Muscle of leg (tissue), 11 donors: Measurements from ENCODE around the gene FCHSD2. TPM values are rescaled to one million over a fixed set of nuclear protein-coding genes. Genes with fewer than 3 reads are reported as not detected.
"Not testable (repeated sequence)": the region's sequence is repeated elsewhere in the genome, so short reads cannot be mapped to it uniquely, and the experiment has no call there.

Source experiments
- DNase-seq: peaks from one replicate; pipeline ENCODE4 v3.0.0; 2013
- H3K27ac ChIP-seq: one replicate; pipeline ENCODE4 v1.5.1; 2013; ENCODE audit warnings: mild to moderate bottlenecking, low read length, control low read depth
- H3K27me3 ChIP-seq: one replicate; pipeline ENCODE4 v1.6.1; 2013; ENCODE audit warnings: low read length; ENCODE audit not compliant: control insufficient read depth, insufficient read depth
- H3K36me3 ChIP-seq: one replicate; pipeline ENCODE4 v1.6.1; 2013; ENCODE audit warnings: low read length; ENCODE audit not compliant: control insufficient read depth, insufficient read depth
- H3K4me1 ChIP-seq: one replicate; pipeline ENCODE4 v1.6.1; 2013; ENCODE audit warnings: low read length; ENCODE audit not compliant: control insufficient read depth, insufficient read depth
- H3K4me3 ChIP-seq: one replicate; pipeline ENCODE4 v1.5.1; 2013; ENCODE audit warnings: low read length, control low read depth
- H3K9me3 ChIP-seq: replicated peaks from 2 replicates; pipeline ENCODE4 v1.6.1; 2013; ENCODE audit warnings: low read depth, low read length; ENCODE audit not compliant: control insufficient read depth
- WGBS: methylation state at CpG from one replicate; pipeline ENCODE4 v1.1.5; 2013; ENCODE audit warnings: missing lambda C conversion rate; ENCODE audit not compliant: insufficient coverage; 5-methylcytosine and 5-hydroxymethylcytosine counted together
- polyA plus RNA-seq, 8 donors: library from polyadenylated mRNA; unstranded; fragments of 120-200 nt; gene quantifications; one replicate each; pipeline versions ENCODE4 v1.2.1 to v1.2.3, GENCODE V29; 2013; ENCODE audit warnings: inconsistent platforms in 1 of 8, low replicate concordance in 1 of 8; ENCODE audit not compliant: insufficient read length in 8 of 8, insufficient read depth in 1 of 8
- total RNA-seq: library from RNA; stranded (reverse); fragments of 120-200 nt; gene quantifications from one replicate; pipeline ENCODE4 v1.2.4, GENCODE V29; 2013

Gene FCHSD2
- total and polyA plus RNA-seq, 9 donors, result 13.7 to 29.3 (median 24.2) TPM

- not testable (repeated sequence) for DNase-seq, H3K36me3 ChIP-seq, H3K27ac ChIP-seq, H3K9me3 ChIP-seq, H3K27me3 ChIP-seq, H3K4me3 ChIP-seq
- H3K4me1 ChIP-seq, result peaks cover 39% of the 10 kb centered on the region
- 62% methylated on average over 3 of the region's 7 CpGs for WGBS
Observed at GRCh38 chr11:72791228-72791627, 350.9 kb downstream of the FCHSD2 start.

GRCh38 chr11:72789493-72790131, 352.5 kb downstream of the FCHSD2 start:
- H3K4me1 ChIP-seq, result peaks cover 38% of the 10 kb centered on the region
- no peaks in the 10 kb centered on the region for H3K27me3 ChIP-seq
- H3K4me3 ChIP-seq, result no peak overlapping the region
- no peak for DNase-seq
- H3K36me3 ChIP-seq, result no peaks in the 10 kb centered on the region
- no peaks in the 10 kb centered on the region for H3K9me3 ChIP-seq
- WGBS, result 50% methylated on average over 3 of the region's 10 CpGs
- no peak overlapping the region for H3K27ac ChIP-seq

GRCh38 chr11:72788241-72788640, 353.9 kb downstream of the FCHSD2 start:
- no peaks in the 10 kb centered on the region for H3K27me3 ChIP-seq
- DNase-seq, result no peak
- no peak overlapping the region for H3K4me3 ChIP-seq
- WGBS, result 67% methylated on average over 5 of the region's 7 CpGs
- no peaks in the 10 kb centered on the region for H3K9me3 ChIP-seq
- no peaks in the 10 kb centered on the region for H3K36me3 ChIP-seq
- peaks cover 29% of the 10 kb centered on the region for H3K4me1 ChIP-seq
- no peak overlapping the region for H3K27ac ChIP-seq

- Histone ChIP-seq H3K27me3 (peaks cover 2% of the 10 kb centered on the region), H3K4me3 (no peak overlapping the region), H3K27ac (no peak overlapping the region), H3K36me3 (no peaks in the 10 kb centered on the region), H3K9me3 (no peaks in the 10 kb centered on the region), H3K4me1 (peaks cover 22% of the 10 kb centered on the region)
- WGBS, result 26% methylated on average over 11 of the region's 16 CpGs
- no peak for DNase-seq
Observed at GRCh38 chr11:72787216-72788104, 354.7 kb downstream of the FCHSD2 start.

Other genes with a start within 250 kb of the FCHSD2 start
- gene P2RY2, start 76.0 kb upstream of the FCHSD2 start, total RNA-seq, result 0.84 TPM
- 1 to 10 TPM in 5 of 8 donors, under 1 TPM in 3; 0.43 to 1.7 (median 1.0) TPM for gene P2RY2, start 76.0 kb upstream of the FCHSD2 start, polyA plus RNA-seq
- gene P2RY6, start 130.0 kb upstream of the FCHSD2 start, total RNA-seq, result 0.53 TPM
- 1 to 10 TPM in 7 of 8 donors, under 1 TPM in 1; 0.82 to 1.9 (median 1.5) TPM for gene P2RY6, start 130.0 kb upstream of the FCHSD2 start, polyA plus RNA-seq
- 23.8 TPM for gene ARHGEF17, start 166.0 kb upstream of the FCHSD2 start, total RNA-seq
- 10 to 100 TPM; 39.1 to 64.4 (median 50.8) TPM for gene ARHGEF17, start 166.0 kb upstream of the FCHSD2 start, polyA plus RNA-seq
- gene RELT, start 234.1 kb upstream of the FCHSD2 start, total RNA-seq, result 3.3 TPM
- 1 to 10 TPM; 3.2 to 4.3 (median 3.7) TPM for gene RELT, start 234.1 kb upstream of the FCHSD2 start, polyA plus RNA-seq